Thoracic aorta (tissue), 2 donors: ENCODE data around the gene MPL. TPM values are rescaled to one million over a fixed set of nuclear protein-coding genes. Genes with fewer than 3 reads are reported as not detected.

Source experiments
- ATAC-seq: fragments of 150-250 bp; one replicate; pipeline ENCODE4 v1.8.0; 2017; ENCODE audit warnings: low read depth; ENCODE audit not compliant: insufficient number of reproducible peaks, low FRiP score
- DNase-seq: peaks from one replicate; pipeline ENCODE4 v3.0.0-alpha.2; 2020; ENCODE audit warnings: low spot score
- H3K27ac ChIP-seq, 2 donors: fragments of 200-600 bp; sonication (generic); 1 replicate in 1 of 2; 2 replicates in 1 of 2; pipeline ENCODE4 v1.5.1; 2016; ENCODE audit warnings: mild to moderate bottlenecking in 2 of 2, moderate library complexity in 2 of 2
- H3K27me3 ChIP-seq: fragments of 200-600 bp; sonication (generic); replicated peaks from 2 replicates; pipeline ENCODE4 v1.6.0; 2016; ENCODE audit warnings: mild to moderate bottlenecking; ENCODE audit not compliant: insufficient read depth
- H3K36me3 ChIP-seq: fragments of 200-600 bp; sonication (generic); one replicate; pipeline ENCODE4 v1.5.1; 2016
- H3K4me1 ChIP-seq, 2 donors: fragments of 200-600 bp; sonication (generic); 1 replicate in 1 of 2; 2 replicates in 1 of 2; pipeline versions ENCODE4 v1.5.1 to v1.6.0; 2016; ENCODE audit warnings: low read depth in 2 of 2, mild to moderate bottlenecking in 1 of 2; ENCODE audit not compliant: control insufficient read depth in 1 of 2
- H3K4me3 ChIP-seq: fragments of 200-600 bp; sonication (generic); 2 replicates; pipeline ENCODE4 v1.5.1; 2016; ENCODE audit warnings: mild to moderate bottlenecking
- H3K9me3 ChIP-seq: fragments of 200-600 bp; sonication (generic); 2 replicates; pipeline ENCODE4 v1.5.1; 2016
- total RNA-seq, 2 donors: library from RNA; depleted of rRNA; stranded (reverse); fragments of >200 nt; gene quantifications; one replicate each; pipeline versions ENCODE4 v1.1.0 to v1.2.3, GENCODE V29; 2016
- TF ChIP-seq, protein P1 (sequence below): fragments of 200-600 bp; sonication (generic); IDR thresholded peaks from one replicate; pipeline ENCODE4 v1.5.1; 2019; ENCODE audit warnings: antibody characterized with exemption

The MPL gene
- total RNA-seq, 2 donors from 2014 or later, result not detected

- ATAC-seq (no peak), DNase-seq (no peak)
- Histone ChIP-seq H3K36me3 (no peaks in the 10 kb centered on the region), H3K27ac (no peak overlapping the region), H3K27me3 (no peaks in the 10 kb centered on the region), H3K9me3 (peaks cover 4% of the 10 kb centered on the region), H3K4me3 (no peak overlapping the region), H3K4me1 (peaks cover 0 to 5% of the 10 kb centered on the region in 2 donors)
- TF ChIP-seq, protein P1, sequence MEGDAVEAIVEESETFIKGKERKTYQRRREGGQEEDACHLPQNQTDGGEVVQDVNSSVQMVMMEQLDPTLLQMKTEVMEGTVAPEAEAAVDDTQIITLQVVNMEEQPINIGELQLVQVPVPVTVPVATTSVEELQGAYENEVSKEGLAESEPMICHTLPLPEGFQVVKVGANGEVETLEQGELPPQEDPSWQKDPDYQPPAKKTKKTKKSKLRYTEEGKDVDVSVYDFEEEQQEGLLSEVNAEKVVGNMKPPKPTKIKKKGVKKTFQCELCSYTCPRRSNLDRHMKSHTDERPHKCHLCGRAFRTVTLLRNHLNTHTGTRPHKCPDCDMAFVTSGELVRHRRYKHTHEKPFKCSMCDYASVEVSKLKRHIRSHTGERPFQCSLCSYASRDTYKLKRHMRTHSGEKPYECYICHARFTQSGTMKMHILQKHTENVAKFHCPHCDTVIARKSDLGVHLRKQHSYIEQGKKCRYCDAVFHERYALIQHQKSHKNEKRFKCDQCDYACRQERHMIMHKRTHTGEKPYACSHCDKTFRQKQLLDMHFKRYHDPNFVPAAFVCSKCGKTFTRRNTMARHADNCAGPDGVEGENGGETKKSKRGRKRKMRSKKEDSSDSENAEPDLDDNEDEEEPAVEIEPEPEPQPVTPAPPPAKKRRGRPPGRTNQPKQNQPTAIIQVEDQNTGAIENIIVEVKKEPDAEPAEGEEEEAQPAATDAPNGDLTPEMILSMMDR, result no peak
Observed at GRCh38 chr1:43325381-43325780, 12.2 kb upstream of the MPL start.

DNA sequence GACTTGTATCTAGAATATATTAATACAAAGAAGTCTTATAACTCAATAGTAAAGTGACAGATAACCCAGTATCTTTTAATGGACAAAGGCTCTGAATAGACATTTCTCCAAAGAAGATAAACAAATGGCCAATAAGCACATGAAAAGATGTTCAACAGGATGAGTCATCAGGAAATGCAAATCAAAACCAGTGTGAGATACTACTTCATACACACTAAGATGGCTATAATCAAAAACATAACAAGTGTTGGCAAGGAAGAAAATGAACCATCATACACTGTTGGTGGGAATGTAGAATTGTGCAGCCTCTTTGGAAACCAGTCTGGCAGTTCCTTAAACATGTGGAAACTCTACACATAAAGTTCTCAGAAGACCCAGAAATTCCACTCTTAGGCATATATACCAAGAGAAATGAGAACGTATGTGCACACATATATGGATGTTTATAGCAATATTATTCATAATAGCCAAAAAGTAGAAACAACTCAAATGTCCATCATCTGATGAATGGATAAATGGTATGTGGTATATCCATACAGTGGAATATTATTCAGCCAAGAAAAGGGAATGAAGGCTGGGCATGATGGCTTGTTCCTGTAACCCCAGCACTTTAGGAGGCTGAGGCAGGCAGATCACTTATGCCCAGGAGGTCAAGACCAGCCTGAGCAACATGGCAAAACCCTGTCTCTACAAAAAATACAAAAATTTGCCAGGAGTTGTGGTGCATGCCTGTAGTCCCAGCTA is 9.9 kb upstream of the MPL start:
- TF ChIP-seq, protein P1, result no peak
- H3K27me3 ChIP-seq, result no peaks in the 10 kb centered on the region
- H3K36me3 ChIP-seq, result no peaks in the 10 kb centered on the region
- no peak overlapping the region for H3K4me3 ChIP-seq
- peaks cover 0 to 6% of the 10 kb centered on the region in 2 donors for H3K4me1 ChIP-seq
- ATAC-seq (no peak), DNase-seq (no peak)
- no peak overlapping the region for H3K27ac ChIP-seq
- peaks cover 4% of the 10 kb centered on the region for H3K9me3 ChIP-seq

DNA sequence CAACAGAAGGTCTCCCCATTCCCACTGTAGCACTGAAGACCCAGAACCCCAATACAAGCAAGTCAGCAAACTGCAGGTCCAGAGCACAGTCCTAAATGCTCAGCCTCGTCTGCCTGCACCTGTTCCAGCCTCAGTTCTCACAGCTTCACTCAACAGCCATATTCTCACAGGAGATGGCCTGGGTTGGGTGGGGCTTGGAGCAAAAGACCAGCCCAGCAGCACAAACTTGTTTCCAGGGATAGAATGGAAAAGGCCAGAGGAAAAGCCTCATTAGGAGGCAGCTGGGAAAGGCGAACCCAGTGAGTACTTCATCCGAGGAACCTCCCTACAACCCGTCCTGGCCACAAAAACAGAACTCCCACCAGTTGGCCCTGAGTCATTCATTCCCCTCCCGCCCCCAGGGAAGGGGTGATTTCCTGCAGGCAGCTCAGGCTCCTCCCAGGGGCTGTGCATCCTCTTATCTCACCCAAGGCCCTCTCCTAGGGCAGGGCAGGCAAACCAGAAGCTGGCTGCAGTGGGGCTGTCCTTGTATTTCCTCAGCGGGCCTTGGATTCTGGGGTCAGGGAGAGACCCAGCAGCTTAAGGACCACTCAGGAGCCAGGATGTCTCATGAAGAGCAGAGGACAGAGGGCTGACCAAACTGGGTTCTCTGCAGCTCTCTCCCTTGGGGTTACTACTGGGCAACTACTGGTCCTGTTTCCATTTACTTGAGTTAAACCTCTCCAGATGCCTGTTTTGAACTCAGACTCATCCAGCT is 7.4 kb upstream of the MPL start:
- H3K36me3 ChIP-seq, result no peaks in the 10 kb centered on the region
- H3K27ac ChIP-seq, result no peak overlapping the region
- ATAC-seq (no peak), DNase-seq (peak; percentile 19)
- TF ChIP-seq, protein P1, result no peak
- no peaks in the 10 kb centered on the region for H3K27me3 ChIP-seq
- H3K9me3 ChIP-seq, result peaks cover 4% of the 10 kb centered on the region
- no peak overlapping the region for H3K4me3 ChIP-seq
- H3K4me1 ChIP-seq, result peaks cover 0 to 6% of the 10 kb centered on the region in 2 donors

DNA sequence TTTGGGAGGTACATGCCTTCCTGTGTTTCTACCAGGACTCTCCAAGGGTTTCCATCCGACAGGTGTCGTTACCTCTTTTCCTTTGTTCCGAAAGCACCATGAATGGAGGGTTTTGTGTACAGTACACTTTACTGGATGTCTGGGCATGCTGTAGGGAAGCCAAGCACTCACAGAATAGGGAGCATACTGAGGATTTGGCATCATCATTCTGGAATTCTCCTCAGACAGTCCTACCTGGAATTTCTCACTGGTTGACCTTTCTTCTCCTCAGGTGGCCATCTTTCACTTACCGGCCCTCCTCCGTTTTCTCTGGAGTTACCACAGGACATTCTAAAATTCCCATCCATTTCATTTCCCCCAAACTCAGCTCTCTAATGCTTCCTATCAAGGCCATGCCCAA is 5.9 kb upstream of the MPL start:
- H3K4me1 ChIP-seq, result peaks cover 0 to 6% of the 10 kb centered on the region in 2 donors
- H3K36me3 ChIP-seq, result no peaks in the 10 kb centered on the region
- TF ChIP-seq, protein P1, result no peak
- ATAC-seq (no peak), DNase-seq (no peak)
- H3K9me3 ChIP-seq, result peaks cover 4% of the 10 kb centered on the region
- no peaks in the 10 kb centered on the region for H3K27me3 ChIP-seq
- no peak overlapping the region for H3K27ac ChIP-seq
- no peak overlapping the region for H3K4me3 ChIP-seq

- H3K27me3 ChIP-seq, result no peaks in the 10 kb centered on the region
- no peaks in the 10 kb centered on the region for H3K36me3 ChIP-seq
- no peak overlapping the region for H3K4me3 ChIP-seq
- TF ChIP-seq, protein P1, result no peak
- no peaks in the 10 kb centered on the region for H3K9me3 ChIP-seq
- H3K4me1 ChIP-seq, result peaks cover 0 to 6% of the 10 kb centered on the region in 2 donors
- ATAC-seq, result no peak
- no peak overlapping the region for H3K27ac ChIP-seq
- no peak for DNase-seq
Observed at GRCh38 chr1:43334453-43335205, 3.0 kb upstream of the MPL start.
